Activated CD4-positive, alpha-beta T cell treated with anti-CD3 and anti-CD28 coated beads, Interleukin-2, amount 10 ng/mL, durations not matched to agents 24 days and 14 days (primary cell): Measurements from ENCODE around the gene NRXN2. TPM values are rescaled to one million over a fixed set of nuclear protein-coding genes. Genes with fewer than 3 reads are reported as not detected.

Experiments used
- DNase-seq: peaks from one replicate; pipeline ENCODE4 v3.0.0; 2022
- H3K27ac Mint-ChIP-seq: one replicate; pipeline ENCODE4 v1.8.0; 2022; ENCODE audit warnings: mild to moderate bottlenecking, mixed read lengths
- H3K27me3 Mint-ChIP-seq: one replicate; pipeline ENCODE4 v1.8.0; 2022; ENCODE audit warnings: mixed read lengths
- H3K36me3 Mint-ChIP-seq: one replicate; pipeline ENCODE4 v1.8.0; 2022; ENCODE audit warnings: low read depth, mild to moderate bottlenecking, mixed read lengths
- H3K4me1 Mint-ChIP-seq: one replicate; pipeline ENCODE4 v1.8.0; 2021; ENCODE audit warnings: mixed read lengths
- H3K4me3 Mint-ChIP-seq: one replicate; pipeline ENCODE4 v1.8.0; 2022; ENCODE audit warnings: mild to moderate bottlenecking, moderate library complexity, mixed read lengths
- H3K9me3 Mint-ChIP-seq: one replicate; pipeline ENCODE4 v1.8.0; 2021; ENCODE audit warnings: mixed read lengths
- intact Hi-C: fragments of 100-400 bp; cut with micrococcal nuclease; formaldehyde crosslinking; loops from one replicate; pipeline ENCODE4 v1.15.1; 2023
- total RNA-seq: library from RNA; stranded (reverse); gene quantifications from 2 replicates; pipeline ENCODE4 v1.2.3, GENCODE V29; 2022

Gene NRXN2
- total RNA-seq, 1 donor from 2014 or later: 0.61 TPM

DNA sequence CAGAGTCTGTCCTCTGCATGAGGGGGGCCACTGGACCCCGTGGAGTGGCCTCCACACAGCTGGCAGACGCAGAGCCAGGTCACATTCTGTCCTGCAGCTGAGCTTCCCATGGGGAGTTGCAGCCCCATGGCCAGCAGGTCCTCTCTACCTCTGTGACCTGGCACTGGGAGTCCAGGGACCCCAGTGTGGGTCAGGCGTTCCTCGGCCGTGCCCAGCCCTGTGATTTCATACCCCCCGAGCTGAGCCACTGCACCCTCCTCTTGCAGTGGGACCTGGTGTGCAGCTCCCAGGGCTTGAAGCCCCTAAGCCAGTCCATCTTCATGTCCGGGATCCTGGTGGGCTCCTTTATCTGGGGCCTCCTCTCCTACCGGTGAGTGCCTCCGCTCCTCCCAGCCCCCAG is 164.1 kb downstream of the NRXN2 start:
- intact Hi-C loops: no loop called here
- no peak overlapping the region for H3K4me3 Mint-ChIP-seq
- H3K4me1 Mint-ChIP-seq: no peaks in the 10 kb centered on the region
- H3K27ac Mint-ChIP-seq: no peak overlapping the region
- DNase-seq: no peak
- H3K36me3 Mint-ChIP-seq: no peaks in the 10 kb centered on the region
- H3K9me3 Mint-ChIP-seq: no peaks in the 10 kb centered on the region
- no peaks in the 10 kb centered on the region for H3K27me3 Mint-ChIP-seq

DNA sequence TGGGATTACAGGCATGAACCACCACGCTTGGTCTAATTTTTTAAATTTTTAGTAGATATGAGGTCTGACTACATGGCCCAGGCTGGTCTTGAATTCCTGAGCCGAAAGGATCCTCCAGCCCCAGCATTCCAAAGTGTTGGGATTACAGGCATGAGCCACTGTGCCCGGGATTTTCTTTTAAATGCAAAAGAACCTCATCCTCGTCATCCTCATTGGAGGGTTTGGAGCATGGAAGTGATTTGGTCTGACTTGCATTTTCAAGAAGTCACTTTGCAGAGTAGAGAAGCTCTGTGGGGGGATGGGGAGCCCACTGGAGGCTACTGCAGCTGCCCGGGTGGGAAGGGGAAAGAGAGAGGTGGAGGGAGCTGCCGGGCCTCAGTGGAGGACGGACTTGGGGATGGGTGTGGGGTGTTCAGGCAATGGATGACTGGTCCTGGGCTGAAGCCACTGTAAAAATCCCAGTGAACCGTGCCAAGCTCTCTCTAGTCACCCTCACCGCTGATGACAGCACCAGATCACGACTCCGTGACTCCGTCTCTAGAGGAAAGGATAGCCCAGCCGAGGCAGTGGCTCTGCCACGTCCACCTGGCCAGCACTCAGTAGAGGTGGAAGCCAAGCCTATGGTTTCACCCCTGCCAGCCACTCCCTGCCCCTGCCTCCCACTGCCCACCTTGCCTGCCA is 164.8 kb downstream of the NRXN2 start:
- intact Hi-C loops: no loop called here
- H3K9me3 Mint-ChIP-seq: no peaks in the 10 kb centered on the region
- H3K36me3 Mint-ChIP-seq: no peaks in the 10 kb centered on the region
- no peak overlapping the region for H3K27ac Mint-ChIP-seq
- DNase-seq: no peak
- H3K4me1 Mint-ChIP-seq: no peaks in the 10 kb centered on the region
- H3K4me3 Mint-ChIP-seq: no peak overlapping the region
- H3K27me3 Mint-ChIP-seq: no peaks in the 10 kb centered on the region

DNA sequence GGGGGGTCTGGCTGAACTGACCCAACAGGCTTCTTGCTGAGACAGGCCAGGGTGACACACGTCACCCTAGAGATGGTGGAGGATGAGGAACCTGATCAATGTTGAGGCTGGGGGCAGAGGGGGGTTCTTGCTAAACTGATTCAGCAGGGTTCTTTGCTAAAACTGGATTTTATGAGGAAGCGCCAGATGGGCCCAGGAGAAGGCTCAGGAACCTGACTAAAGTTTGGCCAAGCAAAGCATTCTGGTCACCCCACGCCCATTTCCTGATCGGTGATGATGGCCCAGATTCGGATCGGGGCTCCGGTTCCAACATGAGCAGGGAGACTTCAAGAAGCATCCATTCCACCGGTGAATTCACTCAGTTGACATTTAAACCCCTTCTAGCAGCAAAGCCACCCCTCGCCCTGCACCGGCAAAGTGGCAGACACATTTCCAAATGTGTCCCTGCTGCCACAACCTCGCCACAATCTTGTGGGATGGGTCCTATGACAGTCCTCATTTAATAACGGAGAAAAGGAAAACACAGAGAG is 166.2 kb downstream of the NRXN2 start:
- H3K27ac Mint-ChIP-seq: no peak overlapping the region
- no peaks in the 10 kb centered on the region for H3K36me3 Mint-ChIP-seq
- intact Hi-C loops: no loop called here
- no peak overlapping the region for H3K4me3 Mint-ChIP-seq
- no peaks in the 10 kb centered on the region for H3K4me1 Mint-ChIP-seq
- no peaks in the 10 kb centered on the region for H3K9me3 Mint-ChIP-seq
- H3K27me3 Mint-ChIP-seq: no peaks in the 10 kb centered on the region
- no peak for DNase-seq

Other genes with a start within 250 kb of the NRXN2 start
- gene SLC22A11, start 167.3 kb downstream of the NRXN2 start, total RNA-seq: not detected in 2 replicates
- not detected in 2 replicates for gene SLC22A12, start 132.0 kb downstream of the NRXN2 start, total RNA-seq
- 13.4 and 14.5 TPM in 2 replicates for gene RASGRP2, start 20.9 kb upstream of the NRXN2 start, total RNA-seq
- gene PYGM, start 36.8 kb upstream of the NRXN2 start, total RNA-seq: 2.4 and 3.1 TPM in 2 replicates
- gene SF1, start 55.3 kb upstream of the NRXN2 start, total RNA-seq: 522 and 525 TPM in 2 replicates
- 63.5 and 67.3 TPM in 2 replicates for gene MAP4K2, start 80.0 kb upstream of the NRXN2 start, total RNA-seq
- 36.7 and 39.1 TPM in 2 replicates for gene MEN1, start 87.4 kb upstream of the NRXN2 start, total RNA-seq
- 0.05 TPM in 2 replicates for gene CDC42BPG, start 121.5 kb upstream of the NRXN2 start, total RNA-seq
- gene EHD1, start 155.4 kb upstream of the NRXN2 start, total RNA-seq: 93.0 and 101 TPM in 2 replicates
- gene ATG2A, start 194.0 kb upstream of the NRXN2 start, total RNA-seq: 22.5 and 23.1 TPM in 2 replicates
- 11.4 and 16.7 TPM in 2 replicates for gene PPP2R5B, start 201.5 kb upstream of the NRXN2 start, total RNA-seq
- not detected in 2 replicates for gene GPHA2, start 212.7 kb upstream of the NRXN2 start, total RNA-seq
- 0.71 TPM in 1 of 2 replicates, not detected in the other for gene MAJIN, start 248.9 kb upstream of the NRXN2 start, total RNA-seq